HG03045 (cell line): Measurements from ENCODE around the gene CELF2.
A peak's percentile ranks its signal among the peaks of the same experiment; 100 is the strongest.

Experiments
- ATAC-seq: cut with Tn5 transposase; IDR thresholded peaks from one replicate; pipeline ENCODE4 v1.9.1; 2021; ENCODE audit warnings: mild to moderate bottlenecking, moderate library complexity; ENCODE audit not compliant: unreplicated experiment

Gene CELF2

GRCh38 chr10:11152801-11153200 lies 135.1 kb downstream of the CELF2 start:
- ATAC-seq: no peak

DNA sequence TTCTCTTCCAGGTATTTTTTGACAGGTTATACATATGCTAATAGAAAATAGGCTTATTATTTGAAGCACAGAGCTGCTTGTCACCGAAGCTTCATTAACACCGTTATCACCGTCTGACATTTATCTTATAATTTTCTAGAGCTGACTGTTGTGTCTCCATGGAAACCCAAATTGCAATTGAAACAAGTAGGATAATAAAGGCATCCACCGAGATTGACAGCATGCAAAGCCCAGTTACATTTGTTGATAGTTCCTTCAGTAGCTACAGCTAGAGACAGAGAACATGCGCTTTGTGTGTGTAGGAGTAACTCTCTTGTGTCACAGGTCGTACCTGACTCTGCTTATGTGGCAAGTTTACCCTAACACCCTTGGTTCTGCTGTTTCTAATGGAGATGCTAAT lies 135.6 kb downstream of the CELF2 start:
- no peak for ATAC-seq

DNA sequence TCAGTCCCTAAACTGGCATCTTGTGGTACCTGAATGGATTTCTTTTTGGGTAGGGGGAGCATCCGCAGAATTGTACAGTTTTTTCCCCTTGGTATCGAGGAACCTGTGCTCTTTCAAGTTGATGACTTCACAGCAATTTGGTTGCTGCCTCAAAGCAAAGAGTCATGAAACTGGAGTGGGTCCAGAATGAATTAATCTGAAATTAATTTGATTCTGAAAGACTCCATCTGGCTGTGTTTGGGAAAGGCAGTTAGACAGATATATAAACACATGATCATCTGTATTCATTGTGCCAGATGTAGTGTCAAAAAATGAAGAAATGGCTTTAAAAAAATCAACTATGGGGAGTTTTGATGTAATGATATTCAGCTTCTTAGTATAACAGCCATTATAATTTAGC lies 136.1 kb downstream of the CELF2 start:
- no peak for ATAC-seq

- ATAC-seq: no peak
Measured at GRCh38 chr10:11154333-11154732, 136.7 kb downstream of the CELF2 start.

DNA sequence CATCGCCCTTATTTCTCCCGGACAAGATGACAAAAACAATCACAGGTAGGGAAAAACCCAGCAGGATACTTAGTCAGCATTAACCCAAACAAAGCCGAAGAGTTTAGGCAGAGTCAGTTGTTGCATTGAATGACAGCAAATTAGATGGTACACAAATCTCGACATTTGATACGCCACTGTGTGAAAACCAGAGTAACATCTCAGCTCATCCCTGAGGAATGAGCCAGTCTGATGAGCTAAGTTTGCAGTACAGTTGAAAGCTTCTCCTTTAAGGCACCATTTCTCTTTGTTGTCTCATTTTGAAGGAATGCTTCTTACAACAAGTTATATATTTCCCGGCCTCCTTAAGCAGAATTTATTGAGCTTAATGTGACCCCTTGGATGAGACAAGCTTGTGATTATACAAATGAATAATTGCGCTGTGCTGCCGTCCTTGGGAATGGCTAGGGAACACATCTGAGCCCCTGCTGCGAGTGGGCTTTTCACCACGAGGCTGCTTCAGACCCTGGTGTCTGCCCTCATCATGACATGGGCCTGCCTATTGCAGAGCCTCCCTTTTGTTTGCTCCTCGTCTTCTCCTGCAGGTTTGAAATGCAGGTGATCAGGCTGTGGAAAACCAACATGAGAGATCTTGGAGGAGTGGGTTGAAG lies 137.3 kb downstream of the CELF2 start:
- ATAC-seq: no peak

- ATAC-seq: no peak
Measured at GRCh38 chr10:11156480-11156879, 138.8 kb downstream of the CELF2 start.

DNA sequence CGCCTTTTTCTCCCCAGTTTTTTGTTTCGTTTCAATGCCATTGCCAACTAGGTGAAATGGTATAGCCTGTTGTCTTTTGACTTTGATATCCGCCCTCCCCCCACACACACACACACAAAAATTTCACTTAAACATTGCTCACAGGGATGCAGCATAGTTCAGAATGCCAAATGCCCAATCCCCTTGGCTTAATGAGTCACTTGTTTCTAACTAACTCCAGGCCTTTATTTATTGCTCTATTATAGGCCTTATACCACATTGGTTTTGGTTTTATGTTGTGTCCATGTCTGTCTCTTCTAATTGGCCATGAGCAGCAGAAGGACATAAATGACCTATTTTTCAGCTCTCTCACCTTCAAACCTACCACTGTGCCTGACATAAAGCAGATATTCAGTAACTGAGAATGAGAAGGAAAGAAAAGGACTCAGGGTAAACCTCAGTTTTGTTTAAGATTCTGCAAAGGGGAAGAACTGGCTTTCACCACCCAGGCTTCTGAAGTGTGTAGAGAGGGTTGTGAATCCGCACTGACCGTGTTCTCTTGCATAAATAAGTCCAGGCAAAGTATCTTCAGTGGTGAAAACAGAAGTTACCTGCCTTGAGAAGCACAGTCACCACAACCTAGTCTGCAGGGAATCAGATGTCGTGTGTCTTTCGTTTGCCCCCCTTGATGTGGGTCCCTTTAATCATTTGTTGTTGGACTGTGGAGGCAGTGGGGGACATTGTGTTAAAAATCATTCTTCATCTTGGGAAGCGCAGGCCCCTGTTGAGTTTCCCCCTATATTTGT lies 139.8 kb downstream of the CELF2 start:
- ATAC-seq: no peak

DNA sequence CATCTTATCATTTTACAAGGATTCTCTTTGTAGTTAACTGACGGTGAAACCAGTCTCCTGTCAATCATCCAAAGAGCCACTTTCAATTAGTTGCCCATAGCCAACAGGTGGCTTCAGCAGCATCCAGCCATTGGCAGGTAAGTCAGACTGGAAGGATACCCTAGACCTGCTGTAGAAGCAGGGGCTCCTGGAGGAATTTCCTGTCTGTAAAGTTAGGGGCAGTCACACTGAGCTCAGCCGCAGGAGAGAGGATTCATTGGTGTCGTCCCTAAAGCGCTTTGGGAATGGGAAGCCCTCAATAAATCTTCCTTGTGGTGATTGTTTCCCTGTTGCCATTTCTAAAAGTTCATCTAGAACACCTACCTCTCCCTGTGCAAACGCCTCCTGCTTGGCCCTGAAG lies 140.4 kb downstream of the CELF2 start:
- ATAC-seq: no peak

GRCh38 chr10:11159543-11160215 lies 142.0 kb downstream of the CELF2 start:
- ATAC-seq: no peak

DNA sequence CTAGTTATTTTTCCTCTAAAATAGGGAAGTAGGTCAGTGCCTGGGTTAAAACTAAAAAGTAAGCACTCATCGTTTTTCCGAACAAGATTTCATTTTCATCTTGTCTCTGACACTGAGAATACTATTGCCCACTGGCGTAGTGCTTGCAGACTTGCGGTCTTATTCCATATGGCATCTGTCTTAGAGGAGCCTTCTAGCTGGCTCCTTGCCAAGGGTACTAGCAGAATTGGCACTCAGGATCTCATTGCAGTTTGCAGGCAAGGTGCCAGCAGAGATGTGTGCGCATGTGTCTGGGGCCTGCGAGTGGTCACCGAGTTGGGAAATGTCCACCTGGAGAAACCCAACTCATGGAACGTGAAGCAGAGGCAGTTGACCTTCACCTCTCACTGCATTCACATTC lies 143.4 kb downstream of the CELF2 start:
- no peak for ATAC-seq

DNA sequence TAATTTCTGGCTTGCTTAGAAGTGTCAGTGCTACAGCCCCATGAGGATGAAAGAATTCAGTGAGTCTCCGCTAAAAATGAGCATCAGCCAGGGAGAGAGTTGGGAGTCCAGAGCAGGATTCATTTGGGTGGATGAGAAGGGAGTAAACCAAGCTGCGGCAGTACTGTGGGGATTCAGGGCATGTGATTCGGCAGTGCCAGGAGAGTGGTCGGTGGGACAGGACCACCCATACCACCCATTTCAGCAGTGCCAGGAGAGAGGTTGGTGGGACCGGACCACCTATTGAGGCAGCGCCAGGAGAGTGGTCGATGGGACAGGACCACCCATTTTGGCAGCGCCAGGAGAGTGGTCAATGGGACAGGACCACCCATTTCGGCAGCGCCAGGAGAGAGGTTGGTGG lies 144.2 kb downstream of the CELF2 start:
- ATAC-seq: no peak

- peak; percentile 59 for ATAC-seq
Measured at GRCh38 chr10:11162828-11163599, 145.3 kb downstream of the CELF2 start.

GRCh38 chr10:11163780-11164550 lies 146.3 kb downstream of the CELF2 start:
- no peak for ATAC-seq

GRCh38 chr10:11164551-11164802 lies 146.8 kb downstream of the CELF2 start:
- ATAC-seq: no peak

- ATAC-seq: peak; percentile 17
Measured at GRCh38 chr10:11164803-11165590, 147.3 kb downstream of the CELF2 start.

GRCh38 chr10:11165591-11166543 lies 148.2 kb downstream of the CELF2 start:
- ATAC-seq: peak; percentile 58

GRCh38 chr10:11166550-11166949 lies 148.9 kb downstream of the CELF2 start:
- ATAC-seq: no peak

DNA sequence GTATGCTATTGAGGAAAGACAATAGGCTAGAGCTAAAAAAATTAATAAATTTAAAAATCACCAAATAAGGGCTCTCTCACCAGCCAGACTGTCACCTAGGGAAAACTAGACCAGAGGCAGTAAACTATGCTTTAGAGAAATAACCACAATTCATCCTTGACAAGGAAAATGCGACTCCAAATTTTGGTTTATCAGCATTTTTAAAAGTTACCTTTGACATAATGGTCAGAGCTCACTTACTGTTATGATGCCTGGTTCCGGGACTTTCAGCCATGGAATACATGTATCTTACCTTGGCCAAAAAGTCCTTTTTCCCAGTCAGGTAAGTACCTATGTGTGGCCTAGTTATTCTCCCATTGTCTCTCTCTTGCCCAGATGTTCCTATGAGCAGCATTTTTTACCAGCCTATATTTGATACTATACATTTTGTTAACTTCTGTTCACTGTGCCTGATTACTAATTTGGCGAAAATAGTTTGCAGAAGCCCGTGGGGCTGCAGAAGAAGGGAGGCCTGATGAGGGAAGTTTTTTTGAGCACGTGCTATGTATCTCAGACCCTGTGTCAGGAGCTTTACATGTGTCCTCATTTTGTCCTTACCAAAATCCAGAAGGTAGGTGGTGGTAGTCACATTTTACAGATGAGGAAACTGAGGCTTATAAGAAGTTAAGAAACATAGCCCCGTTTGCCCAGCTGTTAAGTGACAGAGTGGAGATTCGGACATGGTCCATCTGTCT lies 149.7 kb downstream of the CELF2 start:
- ATAC-seq: no peak
